Measurements from ENCODE around the gene WDR73. TPM values are rescaled to one million over a fixed set of nuclear protein-coding genes. Genes with fewer than 3 reads are reported as not detected.

The WDR73 gene
- total RNA-seq, 1 experiment from 2014 or later, result 42.4 TPM

DNA sequence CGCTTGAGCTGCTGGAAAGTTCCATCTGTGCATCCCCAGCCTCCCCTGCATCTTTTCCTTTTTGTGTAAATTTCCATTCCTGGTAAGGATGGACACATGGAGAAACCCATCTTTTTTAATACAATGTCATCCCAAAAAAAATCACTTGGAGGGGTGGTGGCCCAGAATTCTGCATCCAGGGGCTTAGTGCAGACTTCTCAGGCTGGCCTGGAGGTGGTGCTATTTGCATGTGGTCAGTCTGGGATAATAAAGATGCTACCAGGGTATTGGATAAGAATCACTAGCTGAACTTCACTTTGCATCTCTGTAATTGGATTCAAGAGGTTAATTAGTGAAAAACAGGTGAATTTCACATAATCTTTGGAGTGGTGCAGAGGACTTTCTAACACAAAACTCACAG, 55.1 kb downstream of the WDR73 start:
- no peak overlapping the region for H3K27ac ChIP-seq (ENCODE audit: low read depth, low read length, poor library complexity, severe bottlenecking)
- H3K9me3 ChIP-seq (ENCODE audit: low read depth, low read length, poor library complexity, severe bottlenecking), result no peaks in the 10 kb centered on the region
- peak; percentile 58 for DNase-seq (ENCODE audit: low spot score)
- H3K4me1 ChIP-seq (ENCODE audit: insufficient read depth, low read length, poor library complexity, severe bottlenecking), result peaks cover 4% of the 10 kb centered on the region
- CTCF ChIA-PET, result interaction anchor here (0.6 to 1.3 kb wide), 4 partner anchors 33 to 329 kb away, joined by 3 to 6 read pairs (median 4); no protein-coding TSS in a partner anchor
- H3K4me3 ChIP-seq (ENCODE audit: low read depth, low read length, poor library complexity, severe bottlenecking), result no peak overlapping the region
- BruUV-seq (replicated peaks), result no TSS peak
- POLR2A ChIA-PET (ENCODE audit: low non-redundant PET), result no interaction called here
- no peaks in the 10 kb centered on the region for H3K27me3 ChIP-seq (replicated peaks; ENCODE audit: insufficient read depth, low read depth, low read length, poor library complexity)
- no peak for TF ChIP-seq EZH2 (IDR thresholded peaks at IDR 0.05; ENCODE audit: borderline replicate concordance, low read depth, low read length, poor library complexity, severe bottlenecking)
- TF ChIP-seq, protein P1, sequence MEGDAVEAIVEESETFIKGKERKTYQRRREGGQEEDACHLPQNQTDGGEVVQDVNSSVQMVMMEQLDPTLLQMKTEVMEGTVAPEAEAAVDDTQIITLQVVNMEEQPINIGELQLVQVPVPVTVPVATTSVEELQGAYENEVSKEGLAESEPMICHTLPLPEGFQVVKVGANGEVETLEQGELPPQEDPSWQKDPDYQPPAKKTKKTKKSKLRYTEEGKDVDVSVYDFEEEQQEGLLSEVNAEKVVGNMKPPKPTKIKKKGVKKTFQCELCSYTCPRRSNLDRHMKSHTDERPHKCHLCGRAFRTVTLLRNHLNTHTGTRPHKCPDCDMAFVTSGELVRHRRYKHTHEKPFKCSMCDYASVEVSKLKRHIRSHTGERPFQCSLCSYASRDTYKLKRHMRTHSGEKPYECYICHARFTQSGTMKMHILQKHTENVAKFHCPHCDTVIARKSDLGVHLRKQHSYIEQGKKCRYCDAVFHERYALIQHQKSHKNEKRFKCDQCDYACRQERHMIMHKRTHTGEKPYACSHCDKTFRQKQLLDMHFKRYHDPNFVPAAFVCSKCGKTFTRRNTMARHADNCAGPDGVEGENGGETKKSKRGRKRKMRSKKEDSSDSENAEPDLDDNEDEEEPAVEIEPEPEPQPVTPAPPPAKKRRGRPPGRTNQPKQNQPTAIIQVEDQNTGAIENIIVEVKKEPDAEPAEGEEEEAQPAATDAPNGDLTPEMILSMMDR (conservative IDR thresholded peaks at IDR 0.05; ENCODE audit: low read depth, low read length), result peak; percentile 65
- H3K36me3 ChIP-seq (ENCODE audit: insufficient read depth, low read length, poor library complexity, severe bottlenecking), result peaks cover 3% of the 10 kb centered on the region
- intact Hi-C loops (cut with micrococcal nuclease; ENCODE audit: unreplicated experiment), result no loop called here

DNA sequence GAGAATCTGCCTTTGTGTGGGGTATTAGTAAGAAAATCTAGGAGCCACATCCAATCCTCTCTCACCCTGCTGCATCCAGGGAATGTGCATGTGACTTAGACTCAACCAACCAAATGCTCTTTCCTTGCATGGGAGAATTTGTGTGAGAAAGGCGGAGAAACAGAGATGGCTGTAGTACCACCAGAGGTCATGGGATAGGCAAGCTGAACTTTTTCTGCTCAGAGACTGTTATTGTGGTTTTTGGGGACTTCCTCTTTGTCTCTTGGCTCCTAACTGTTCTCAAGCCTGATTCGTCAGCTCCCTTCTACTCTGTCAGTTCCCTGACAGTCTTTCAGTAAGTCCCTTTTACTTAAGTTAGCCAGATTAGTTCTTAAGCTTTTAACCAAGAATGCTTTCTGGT, 55.8 kb downstream of the WDR73 start:
- intact Hi-C loops (cut with micrococcal nuclease; ENCODE audit: unreplicated experiment), result no loop called here
- no peak for TF ChIP-seq EZH2 (IDR thresholded peaks at IDR 0.05; ENCODE audit: borderline replicate concordance, low read depth, low read length, poor library complexity, severe bottlenecking)
- TF ChIP-seq, protein P1 (conservative IDR thresholded peaks at IDR 0.05; ENCODE audit: low read depth, low read length), result no peak
- Histone ChIP-seq H3K27ac (ENCODE audit: low read depth, low read length, poor library complexity, severe bottlenecking) (no peak overlapping the region), H3K4me3 (ENCODE audit: low read depth, low read length, poor library complexity, severe bottlenecking) (no peak overlapping the region), H3K9me3 (ENCODE audit: low read depth, low read length, poor library complexity, severe bottlenecking) (no peaks in the 10 kb centered on the region), H3K36me3 (ENCODE audit: insufficient read depth, low read length, poor library complexity, severe bottlenecking) (no peaks in the 10 kb centered on the region), H3K4me1 (ENCODE audit: insufficient read depth, low read length, poor library complexity, severe bottlenecking) (peaks cover 4% of the 10 kb centered on the region), H3K27me3 (replicated peaks; ENCODE audit: insufficient read depth, low read depth, low read length, poor library complexity) (no peaks in the 10 kb centered on the region)
- CTCF ChIA-PET, result interaction anchor here (1.3 kb wide), 1 partner anchor 40 kb away, joined by 6 read pairs; no protein-coding TSS in a partner anchor
- POLR2A ChIA-PET (ENCODE audit: low non-redundant PET), result no interaction called here
- no TSS peak for BruUV-seq (replicated peaks)
- no peak for DNase-seq (ENCODE audit: low spot score)

DNA sequence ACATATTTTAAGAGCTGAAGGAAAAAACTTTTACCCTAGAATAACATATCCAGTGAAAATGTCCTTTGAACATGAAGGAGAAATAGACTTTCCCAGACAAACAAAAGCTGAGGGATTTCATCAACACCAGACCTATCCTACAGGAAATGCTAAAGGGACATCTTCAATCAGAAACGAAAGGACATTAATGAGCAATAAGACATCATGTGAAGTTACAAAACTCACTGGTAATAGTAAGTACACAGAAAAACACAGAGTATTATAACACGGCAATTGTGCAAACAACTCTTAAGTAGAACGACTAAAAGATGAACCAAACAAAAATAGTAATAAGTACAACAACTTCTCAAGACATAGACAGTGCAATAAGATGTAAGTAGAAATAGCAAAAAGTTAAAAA, 56.8 kb downstream of the WDR73 start:
- POLR2A ChIA-PET (ENCODE audit: low non-redundant PET), result no interaction called here
- intact Hi-C loops (cut with micrococcal nuclease; ENCODE audit: unreplicated experiment), result no loop called here
- Histone ChIP-seq H3K4me3 (ENCODE audit: low read depth, low read length, poor library complexity, severe bottlenecking) (no peak overlapping the region), H3K27me3 (replicated peaks; ENCODE audit: insufficient read depth, low read depth, low read length, poor library complexity) (no peaks in the 10 kb centered on the region), H3K9me3 (ENCODE audit: low read depth, low read length, poor library complexity, severe bottlenecking) (no peaks in the 10 kb centered on the region), H3K27ac (ENCODE audit: low read depth, low read length, poor library complexity, severe bottlenecking) (no peak overlapping the region), H3K4me1 (ENCODE audit: insufficient read depth, low read length, poor library complexity, severe bottlenecking) (peaks cover 4% of the 10 kb centered on the region), H3K36me3 (ENCODE audit: insufficient read depth, low read length, poor library complexity, severe bottlenecking) (no peaks in the 10 kb centered on the region)
- TF ChIP-seq, protein P1 (conservative IDR thresholded peaks at IDR 0.05; ENCODE audit: low read depth, low read length), result no peak
- TF ChIP-seq EZH2 (IDR thresholded peaks at IDR 0.05; ENCODE audit: borderline replicate concordance, low read depth, low read length, poor library complexity, severe bottlenecking), result no peak
- BruUV-seq (replicated peaks), result no TSS peak
- CTCF ChIA-PET, result no interaction called here
- no peak for DNase-seq (ENCODE audit: low spot score)
